ENCODE data around the gene ARID1B.
A peak's percentile ranks its signal among the peaks of the same experiment; 100 is the strongest.

ARID1B gene

GRCh38 chr6:157040191-157040590 is 263.0 kb downstream of the ARID1B start:
- in situ Hi-C loops (cut with MboI; ENCODE audit: low sequenced_read_pairs, unreplicated experiment) = no loop called here
- no peak for DNase-seq (ENCODE audit: low spot score)
- TF ChIP-seq CTCF (IDR thresholded peaks at IDR 0.05; ENCODE audit: borderline replicate concordance, control extremely low read depth, extremely low read depth, insufficient read depth, missing control alignments) = no peak

- peak; percentile 42 for TF ChIP-seq CTCF (IDR thresholded peaks at IDR 0.05; ENCODE audit: borderline replicate concordance, control extremely low read depth, extremely low read depth, insufficient read depth, missing control alignments)
- in situ Hi-C loops (cut with MboI; ENCODE audit: low sequenced_read_pairs, unreplicated experiment) = no loop called here
Observed at GRCh38 chr6:157045831-157046454, 268.8 kb downstream of the ARID1B start.

GRCh38 chr6:157046776-157047175 is 269.6 kb downstream of the ARID1B start:
- in situ Hi-C loops (cut with MboI; ENCODE audit: low sequenced_read_pairs, unreplicated experiment) = no loop called here
- no peak for TF ChIP-seq CTCF (IDR thresholded peaks at IDR 0.05; ENCODE audit: borderline replicate concordance, control extremely low read depth, extremely low read depth, insufficient read depth, missing control alignments)
- no peak for DNase-seq (ENCODE audit: low spot score)

More at GRCh38 chr6:157045831-157046454, 268.8 kb downstream of the ARID1B start:
- no peak for DNase-seq (ENCODE audit: low spot score)

GRCh38 chr6:157047328-157047727 is 270.1 kb downstream of the ARID1B start:
- in situ Hi-C loops (cut with MboI; ENCODE audit: low sequenced_read_pairs, unreplicated experiment) = no loop called here
- no peak for TF ChIP-seq CTCF (IDR thresholded peaks at IDR 0.05; ENCODE audit: borderline replicate concordance, control extremely low read depth, extremely low read depth, insufficient read depth, missing control alignments)
- no peak for DNase-seq (ENCODE audit: low spot score)

GRCh38 chr6:157047951-157048350 is 270.8 kb downstream of the ARID1B start:
- TF ChIP-seq CTCF (IDR thresholded peaks at IDR 0.05; ENCODE audit: borderline replicate concordance, control extremely low read depth, extremely low read depth, insufficient read depth, missing control alignments) = no peak
- DNase-seq (ENCODE audit: low spot score) = no peak
- in situ Hi-C loops (cut with MboI; ENCODE audit: low sequenced_read_pairs, unreplicated experiment) = no loop called here

- no peak for TF ChIP-seq CTCF (IDR thresholded peaks at IDR 0.05; ENCODE audit: borderline replicate concordance, control extremely low read depth, extremely low read depth, insufficient read depth, missing control alignments)
- in situ Hi-C loops (cut with MboI; ENCODE audit: low sequenced_read_pairs, unreplicated experiment) = no loop called here
- no peak for DNase-seq (ENCODE audit: low spot score)
Observed at GRCh38 chr6:157049133-157049532, 272.0 kb downstream of the ARID1B start.
